ENCODE results near the gene SF3A1. TPM values are rescaled to one million over a fixed set of nuclear protein-coding genes. Genes with fewer than 3 reads are reported as not detected.

SF3A1 gene
- polyA plus RNA-seq, 1 donor from 2014 or later = 14.4 TPM

DNA sequence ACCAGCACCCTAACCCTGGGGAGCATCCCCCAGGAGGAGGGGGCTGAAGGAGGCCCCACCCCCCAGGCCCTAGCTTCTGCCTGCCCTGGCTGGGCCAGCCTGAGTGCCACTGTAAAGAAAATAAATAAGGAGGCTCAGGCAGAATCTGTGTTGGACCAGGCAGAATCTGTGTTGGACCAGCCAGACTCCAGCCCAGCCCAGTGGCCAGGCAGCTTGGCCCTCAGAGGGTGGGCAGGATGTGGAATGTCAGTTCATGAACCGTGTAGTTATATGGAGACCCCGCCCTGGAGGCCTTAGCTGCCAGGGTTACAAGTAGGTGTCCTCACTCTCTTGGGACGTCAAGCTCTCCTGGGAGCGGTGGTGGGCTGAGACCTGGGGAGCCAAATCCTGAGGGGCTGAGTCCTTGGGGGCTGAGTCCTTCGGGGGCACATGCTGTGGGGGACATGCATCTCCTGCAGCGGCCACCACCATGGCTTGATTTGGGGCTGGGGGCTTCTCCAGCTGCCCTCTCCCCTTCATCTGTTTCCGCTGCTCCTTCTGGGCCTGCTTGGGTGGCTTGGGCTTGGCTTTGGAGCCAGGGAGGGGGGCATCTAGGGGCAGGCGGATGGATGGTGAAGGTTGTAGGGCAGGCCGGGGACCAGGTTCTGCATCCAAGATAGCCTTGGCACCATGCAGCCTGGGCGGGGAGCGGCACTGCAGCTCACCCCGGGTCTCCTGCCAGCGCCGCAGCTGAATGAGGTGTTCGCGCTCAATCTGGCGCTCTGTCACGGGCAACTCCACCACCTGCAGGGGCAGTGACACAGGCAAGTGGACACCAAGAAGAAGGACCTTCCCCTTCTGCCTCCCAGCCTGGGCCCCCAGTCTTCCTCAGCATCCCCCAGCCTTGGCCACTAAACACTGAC is 64.4 kb downstream of the SF3A1 start:
- Histone ChIP-seq H3F3A (ENCODE audit: insufficient read depth, low read length, poor library complexity, severe bottlenecking) (no peaks in the 10 kb centered on the region), H3K9me2 (ENCODE audit: insufficient read depth, low read length) (no peaks in the 10 kb centered on the region), H3K4me2 (ENCODE audit: low read length) (no peak overlapping the region), H2AFZ (ENCODE audit: low read depth, low read length) (no peak overlapping the region), H3K4me3 (ENCODE audit: low read length) (no peak overlapping the region), H3K79me2 (replicated peaks; ENCODE audit: insufficient read depth, low read length) (no peaks in the 10 kb centered on the region), H4K20me1 (ENCODE audit: insufficient read depth) (no peaks in the 10 kb centered on the region), H3K27ac (ENCODE audit: low read length) (no peak overlapping the region), H3K9me3 (ENCODE audit: low read length) (no peaks in the 10 kb centered on the region), H3K27me3 (ENCODE audit: insufficient read depth, low read depth, low read length) (no peaks in the 10 kb centered on the region), H3K9ac (ENCODE audit: low read length) (no peak overlapping the region), H3K36me3 (ENCODE audit: insufficient read depth, low read length) (no peaks in the 10 kb centered on the region)
- TF ChIP-seq EP300 (conservative IDR thresholded peaks at IDR 0.05; ENCODE audit: poor library complexity, severe bottlenecking) = no peak
- no peak for TF ChIP-seq SMC3 (conservative IDR thresholded peaks at IDR 0.05; ENCODE audit: poor library complexity)
- no peak for TF ChIP-seq POLR2AphosphoS5 (IDR thresholded peaks at IDR 0.05)
- no peak for TF ChIP-seq MXI1 (conservative IDR thresholded peaks at IDR 0.05; ENCODE audit: poor library complexity, severe bottlenecking)
- TF ChIP-seq, protein P1, sequence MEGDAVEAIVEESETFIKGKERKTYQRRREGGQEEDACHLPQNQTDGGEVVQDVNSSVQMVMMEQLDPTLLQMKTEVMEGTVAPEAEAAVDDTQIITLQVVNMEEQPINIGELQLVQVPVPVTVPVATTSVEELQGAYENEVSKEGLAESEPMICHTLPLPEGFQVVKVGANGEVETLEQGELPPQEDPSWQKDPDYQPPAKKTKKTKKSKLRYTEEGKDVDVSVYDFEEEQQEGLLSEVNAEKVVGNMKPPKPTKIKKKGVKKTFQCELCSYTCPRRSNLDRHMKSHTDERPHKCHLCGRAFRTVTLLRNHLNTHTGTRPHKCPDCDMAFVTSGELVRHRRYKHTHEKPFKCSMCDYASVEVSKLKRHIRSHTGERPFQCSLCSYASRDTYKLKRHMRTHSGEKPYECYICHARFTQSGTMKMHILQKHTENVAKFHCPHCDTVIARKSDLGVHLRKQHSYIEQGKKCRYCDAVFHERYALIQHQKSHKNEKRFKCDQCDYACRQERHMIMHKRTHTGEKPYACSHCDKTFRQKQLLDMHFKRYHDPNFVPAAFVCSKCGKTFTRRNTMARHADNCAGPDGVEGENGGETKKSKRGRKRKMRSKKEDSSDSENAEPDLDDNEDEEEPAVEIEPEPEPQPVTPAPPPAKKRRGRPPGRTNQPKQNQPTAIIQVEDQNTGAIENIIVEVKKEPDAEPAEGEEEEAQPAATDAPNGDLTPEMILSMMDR (IDR thresholded peaks at IDR 0.05; ENCODE audit: poor library complexity, severe bottlenecking) = no peak
- no peak for TF ChIP-seq RAD21 (conservative IDR thresholded peaks at IDR 0.05)
- TF ChIP-seq EZH2 (IDR thresholded peaks at IDR 0.05; ENCODE audit: borderline replicate concordance, insufficient read depth, low read length, poor library complexity, severe bottlenecking) = no peak
- TF ChIP-seq, protein P2, sequence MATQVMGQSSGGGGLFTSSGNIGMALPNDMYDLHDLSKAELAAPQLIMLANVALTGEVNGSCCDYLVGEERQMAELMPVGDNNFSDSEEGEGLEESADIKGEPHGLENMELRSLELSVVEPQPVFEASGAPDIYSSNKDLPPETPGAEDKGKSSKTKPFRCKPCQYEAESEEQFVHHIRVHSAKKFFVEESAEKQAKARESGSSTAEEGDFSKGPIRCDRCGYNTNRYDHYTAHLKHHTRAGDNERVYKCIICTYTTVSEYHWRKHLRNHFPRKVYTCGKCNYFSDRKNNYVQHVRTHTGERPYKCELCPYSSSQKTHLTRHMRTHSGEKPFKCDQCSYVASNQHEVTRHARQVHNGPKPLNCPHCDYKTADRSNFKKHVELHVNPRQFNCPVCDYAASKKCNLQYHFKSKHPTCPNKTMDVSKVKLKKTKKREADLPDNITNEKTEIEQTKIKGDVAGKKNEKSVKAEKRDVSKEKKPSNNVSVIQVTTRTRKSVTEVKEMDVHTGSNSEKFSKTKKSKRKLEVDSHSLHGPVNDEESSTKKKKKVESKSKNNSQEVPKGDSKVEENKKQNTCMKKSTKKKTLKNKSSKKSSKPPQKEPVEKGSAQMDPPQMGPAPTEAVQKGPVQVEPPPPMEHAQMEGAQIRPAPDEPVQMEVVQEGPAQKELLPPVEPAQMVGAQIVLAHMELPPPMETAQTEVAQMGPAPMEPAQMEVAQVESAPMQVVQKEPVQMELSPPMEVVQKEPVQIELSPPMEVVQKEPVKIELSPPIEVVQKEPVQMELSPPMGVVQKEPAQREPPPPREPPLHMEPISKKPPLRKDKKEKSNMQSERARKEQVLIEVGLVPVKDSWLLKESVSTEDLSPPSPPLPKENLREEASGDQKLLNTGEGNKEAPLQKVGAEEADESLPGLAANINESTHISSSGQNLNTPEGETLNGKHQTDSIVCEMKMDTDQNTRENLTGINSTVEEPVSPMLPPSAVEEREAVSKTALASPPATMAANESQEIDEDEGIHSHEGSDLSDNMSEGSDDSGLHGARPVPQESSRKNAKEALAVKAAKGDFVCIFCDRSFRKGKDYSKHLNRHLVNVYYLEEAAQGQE (IDR thresholded peaks at IDR 0.05; ENCODE audit: borderline replicate concordance) = no peak
- TF ChIP-seq TAF1 (IDR thresholded peaks at IDR 0.05; ENCODE audit: low read depth) = no peak

DNA sequence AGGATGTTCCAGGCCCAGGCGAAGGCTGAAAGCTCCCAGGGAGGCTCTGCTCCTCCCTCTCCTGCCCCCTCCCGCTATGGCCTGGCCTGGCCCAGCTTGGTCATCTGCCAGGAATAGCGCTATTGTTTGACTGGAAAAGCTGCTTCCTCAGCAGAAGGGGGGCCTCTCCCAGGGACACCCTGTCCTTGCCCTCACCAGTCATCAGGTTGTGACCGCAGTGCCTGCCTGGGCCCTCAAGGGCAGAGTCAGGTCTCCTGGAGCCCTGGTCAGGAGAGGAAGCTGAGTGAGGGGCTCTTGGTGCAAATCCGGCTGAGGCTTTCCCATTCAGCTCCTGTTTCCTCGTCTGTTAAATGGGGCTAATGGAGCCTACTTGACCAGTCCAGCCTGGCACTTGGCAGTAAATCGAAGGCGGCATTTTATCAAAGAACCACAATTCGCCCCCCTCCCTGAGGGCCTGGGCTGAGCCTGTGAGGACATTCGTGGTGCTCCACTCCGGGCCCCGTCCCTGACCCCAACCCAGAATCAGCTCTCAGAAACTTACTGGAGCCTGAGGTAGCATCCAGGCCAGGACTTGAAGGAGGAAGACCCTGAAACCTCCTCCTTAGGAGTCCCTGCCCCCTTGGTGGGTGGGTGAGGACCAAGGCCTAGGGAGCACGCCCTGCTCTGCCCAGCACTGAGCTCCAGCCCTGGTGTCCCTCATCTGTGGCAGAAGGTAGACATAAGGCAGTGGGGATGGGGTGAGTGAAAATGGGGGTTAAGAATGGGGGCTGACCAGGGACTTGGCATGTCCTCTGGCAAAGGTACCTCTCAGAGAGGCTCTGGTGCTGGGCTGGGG is 65.4 kb downstream of the SF3A1 start:
- Histone ChIP-seq H3F3A (ENCODE audit: insufficient read depth, low read length, poor library complexity, severe bottlenecking) (no peaks in the 10 kb centered on the region), H4K20me1 (ENCODE audit: insufficient read depth) (no peaks in the 10 kb centered on the region), H3K79me2 (replicated peaks; ENCODE audit: insufficient read depth, low read length) (no peaks in the 10 kb centered on the region), H3K4me2 (ENCODE audit: low read length) (no peak overlapping the region), H3K4me3 (ENCODE audit: low read length) (no peak overlapping the region), H3K27me3 (ENCODE audit: insufficient read depth, low read depth, low read length) (no peaks in the 10 kb centered on the region), H3K27ac (ENCODE audit: low read length) (no peak overlapping the region), H2AFZ (ENCODE audit: low read depth, low read length) (no peak overlapping the region), H3K9me2 (ENCODE audit: insufficient read depth, low read length) (no peaks in the 10 kb centered on the region), H3K9ac (ENCODE audit: low read length) (no peak overlapping the region), H3K9me3 (ENCODE audit: low read length) (no peaks in the 10 kb centered on the region), H3K36me3 (ENCODE audit: insufficient read depth, low read length) (no peaks in the 10 kb centered on the region)
- TF ChIP-seq MXI1 (conservative IDR thresholded peaks at IDR 0.05; ENCODE audit: poor library complexity, severe bottlenecking) = no peak
- TF ChIP-seq TAF1 (IDR thresholded peaks at IDR 0.05; ENCODE audit: low read depth) = no peak
- TF ChIP-seq, protein P1 (IDR thresholded peaks at IDR 0.05; ENCODE audit: poor library complexity, severe bottlenecking) = no peak
- TF ChIP-seq EP300 (conservative IDR thresholded peaks at IDR 0.05; ENCODE audit: poor library complexity, severe bottlenecking) = no peak
- TF ChIP-seq POLR2AphosphoS5 (IDR thresholded peaks at IDR 0.05) = no peak
